Muscle layer of colon (tissue), 2 donors: ENCODE results near the gene TESK1.
A peak's percentile ranks its signal among the peaks of the same experiment; 100 is the strongest.
"Not testable (repeated sequence)": the region's sequence is repeated elsewhere in the genome, so short reads cannot be mapped to it uniquely, and the experiment has no call there.

Source experiments
- H3K27ac ChIP-seq: one replicate; pipeline ENCODE4 v1.7.0; 2013; ENCODE audit warnings: low read depth, mild to moderate bottlenecking, low read length, moderate library complexity
- H3K27me3 ChIP-seq, 2 donors: one replicate each; pipeline ENCODE4 v1.7.0; 2013; ENCODE audit warnings: low read length in 2 of 2, mild to moderate bottlenecking in 2 of 2; ENCODE audit not compliant: insufficient read depth in 2 of 2, control insufficient read depth in 1 of 2
- H3K36me3 ChIP-seq: one replicate; pipeline ENCODE4 v1.7.0; 2013; ENCODE audit warnings: mild to moderate bottlenecking, low read length; ENCODE audit not compliant: insufficient read depth
- H3K4me1 ChIP-seq: one replicate; pipeline ENCODE4 v1.7.0; 2013; ENCODE audit warnings: mild to moderate bottlenecking, low read length; ENCODE audit not compliant: insufficient read depth
- H3K4me3 ChIP-seq, 2 donors: one replicate each; pipeline ENCODE4 v1.7.0; 2013; ENCODE audit warnings: low read length in 2 of 2, low read depth in 1 of 2, mild to moderate bottlenecking in 1 of 2, moderate library complexity in 1 of 2
- H3K9ac ChIP-seq: one replicate; pipeline ENCODE4 v1.7.0; 2013; ENCODE audit warnings: low read length
- H3K9me3 ChIP-seq: one replicate; pipeline ENCODE4 v1.7.0; 2013; ENCODE audit warnings: mild to moderate bottlenecking, low read length
- donor health status: abdominal sarcoma.
- donor health status: Adenocarcinoma of cecum.

Gene TESK1

DNA sequence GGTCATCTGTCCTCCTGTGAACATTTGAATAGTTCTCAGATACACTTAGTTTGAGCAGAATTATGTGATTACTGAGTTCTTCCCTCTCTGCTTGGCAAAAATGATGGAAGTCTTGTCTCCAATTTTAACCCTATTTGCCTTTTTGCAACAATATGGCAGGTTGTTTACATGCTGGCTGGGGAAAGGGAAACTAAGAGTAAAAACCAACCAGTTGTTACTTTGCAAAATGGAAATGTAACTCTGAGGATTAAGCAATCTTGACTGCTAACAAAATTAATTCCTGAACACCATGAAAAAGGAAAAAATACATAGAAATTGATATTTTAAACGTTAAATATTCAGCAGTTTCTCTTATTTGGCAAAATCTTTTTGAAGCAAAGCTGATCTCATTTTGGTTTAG is 34.6 kb downstream of the TESK1 start:
- Histone ChIP-seq H3K27ac (no peak overlapping the region), H3K9ac (no peak overlapping the region), H3K9me3 (no peaks in the 10 kb centered on the region), H3K36me3 (no peaks in the 10 kb centered on the region), H3K4me1 (no peaks in the 10 kb centered on the region), H3K27me3 (no peaks in the 10 kb centered on the region), H3K4me3 (no peak overlapping the region)

GRCh38 chr9:35640431-35640830 is 35.4 kb downstream of the TESK1 start:
- H3K4me1 ChIP-seq, H3K27ac ChIP-seq, H3K36me3 ChIP-seq, H3K4me3 ChIP-seq, H3K27me3 ChIP-seq, H3K9me3 ChIP-seq, H3K9ac ChIP-seq: not testable (repeated sequence)

DNA sequence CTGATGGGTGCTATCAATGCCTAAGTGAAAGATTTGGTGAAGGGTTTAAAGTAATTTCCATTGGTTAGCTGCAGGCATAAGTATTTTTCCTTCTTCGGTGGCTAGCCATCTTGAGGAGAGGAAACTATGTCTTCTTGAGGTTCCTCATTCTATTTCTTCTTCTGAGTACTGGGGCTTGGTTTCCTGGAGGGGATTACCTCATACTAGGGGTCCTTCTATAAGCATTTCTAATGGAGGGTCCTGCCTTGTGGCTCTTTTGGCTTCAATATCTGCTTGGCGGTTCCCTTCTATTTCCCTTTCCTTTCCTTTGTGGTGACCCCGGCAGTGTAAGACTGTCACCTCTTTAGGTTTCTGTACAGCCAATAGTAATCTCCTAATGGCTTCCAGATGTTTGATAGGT is 36.4 kb downstream of the TESK1 start:
- H3K4me3 ChIP-seq, H3K27ac ChIP-seq, H3K27me3 ChIP-seq, H3K9me3 ChIP-seq, H3K9ac ChIP-seq, H3K36me3 ChIP-seq, H3K4me1 ChIP-seq: not testable (repeated sequence)

DNA sequence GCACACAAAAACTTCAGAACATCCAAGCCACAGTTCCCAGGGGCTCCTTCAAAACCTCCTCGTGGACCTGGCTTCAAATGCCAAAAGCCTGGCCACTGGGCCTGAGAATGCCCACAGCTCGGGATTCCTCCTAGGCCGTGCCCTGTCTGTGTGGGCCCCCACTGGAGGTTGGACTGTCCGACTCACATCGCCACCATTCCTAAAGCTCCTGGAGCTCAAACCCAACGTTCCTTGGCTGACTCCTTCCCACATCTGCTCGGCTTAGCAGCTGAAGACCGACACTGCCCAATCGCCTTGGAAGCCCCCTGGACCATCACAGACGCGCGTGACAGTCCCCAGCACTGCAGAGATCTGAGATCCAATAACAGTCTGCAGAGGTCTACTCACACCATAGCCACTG is 38.0 kb downstream of the TESK1 start:
- no peak overlapping the region for H3K27ac ChIP-seq
- no peak overlapping the region for H3K4me3 ChIP-seq
- H3K4me1 ChIP-seq = peaks cover 12% of the 10 kb centered on the region
- H3K36me3 ChIP-seq = no peaks in the 10 kb centered on the region
- H3K27me3 ChIP-seq = no peaks in the 10 kb centered on the region
- no peak overlapping the region for H3K9ac ChIP-seq
- no peaks in the 10 kb centered on the region for H3K9me3 ChIP-seq

DNA sequence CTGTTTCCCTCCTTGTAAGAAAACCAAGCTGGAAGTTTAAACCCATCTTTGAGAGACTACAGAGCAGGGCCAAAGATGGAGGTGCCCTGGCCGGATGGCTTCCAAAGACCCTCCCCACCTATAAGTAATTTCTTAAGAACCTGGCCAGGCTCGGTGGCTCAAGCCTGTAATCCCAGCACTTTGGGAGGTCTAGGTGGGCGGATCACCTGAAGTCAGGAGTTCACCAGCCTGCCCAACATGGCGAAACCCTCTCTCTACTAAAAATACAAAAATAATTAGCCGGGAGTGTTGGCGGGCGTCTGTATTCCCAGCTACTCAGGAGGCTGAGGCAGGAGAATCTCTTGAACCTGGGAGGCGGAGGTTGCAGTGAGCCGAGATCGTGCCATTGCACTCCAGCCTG is 40.7 kb downstream of the TESK1 start:
- Histone ChIP-seq H3K4me3 (peak overlapping the region; percentile 56 to 65), H3K4me1 (peaks cover 12% of the 10 kb centered on the region)
- not testable (repeated sequence) for H3K9me3 ChIP-seq, H3K9ac ChIP-seq, H3K27me3 ChIP-seq, H3K36me3 ChIP-seq, H3K27ac ChIP-seq

- Histone ChIP-seq H3K27ac (peak overlapping the region; percentile 81), H3K36me3 (no peaks in the 10 kb centered on the region), H3K4me3 (peak overlapping the region; percentile 56 to 65), H3K27me3 (no peaks in the 10 kb centered on the region), H3K9me3 (no peaks in the 10 kb centered on the region), H3K4me1 (peaks cover 12% of the 10 kb centered on the region), H3K9ac (peak overlapping the region; percentile 76)
These were observed 41.1 kb downstream of the TESK1 start for GRCh38 chr9:35646153-35646532.

GRCh38 chr9:35646533-35647265 is 41.6 kb downstream of the TESK1 start:
- Histone ChIP-seq H3K27ac (peak overlapping the region; percentile 81), H3K9ac (peak overlapping the region; percentile 76), H3K4me1 (peaks cover 12% of the 10 kb centered on the region), H3K27me3 (no peaks in the 10 kb centered on the region), H3K36me3 (no peaks in the 10 kb centered on the region), H3K9me3 (no peaks in the 10 kb centered on the region), H3K4me3 (peak overlapping the region; percentile 56 to 65)

GRCh38 chr9:35649431-35650340 is 44.6 kb downstream of the TESK1 start:
- H3K36me3 ChIP-seq = no peaks in the 10 kb centered on the region
- H3K4me3 ChIP-seq = no peak overlapping the region
- peaks cover 12% of the 10 kb centered on the region for H3K4me1 ChIP-seq
- no peaks in the 10 kb centered on the region for H3K27me3 ChIP-seq
- no peak overlapping the region for H3K27ac ChIP-seq
- H3K9ac ChIP-seq = no peak overlapping the region
- no peaks in the 10 kb centered on the region for H3K9me3 ChIP-seq

- Histone ChIP-seq H3K4me3 (no peak within 1 kb of the TSS), H3K9me3 (no peaks in the 10 kb centered on the region), H3K27ac (no peak within 1 kb of the TSS), H3K27me3 (no peaks in the 10 kb centered on the region), H3K9ac (no peak within 1 kb of the TSS), H3K4me1 (peaks cover 12% of the 10 kb centered on the region), H3K36me3 (no peaks in the 10 kb centered on the region)
These were observed 45.5 kb downstream of the TESK1 start, which contains the start of gene SIT1 for GRCh38 chr9:35650341-35651158. SIT1 (minus strand) TSS chr9:35650931; CDS start chr9:35650853, 78 bp downstream.

- Histone ChIP-seq H3K27ac (no peak overlapping the region), H3K9me3 (no peaks in the 10 kb centered on the region), H3K4me3 (no peak overlapping the region), H3K4me1 (peaks cover 4% of the 10 kb centered on the region), H3K27me3 (no peaks in the 10 kb centered on the region), H3K36me3 (no peaks in the 10 kb centered on the region), H3K9ac (no peak overlapping the region)
These were observed 47.1 kb downstream of the TESK1 start for GRCh38 chr9:35651956-35652828.
